SK-N-SH (cell line): ENCODE data around the gene GAB2.
"Not testable (repeated sequence)": the region's sequence is repeated elsewhere in the genome, so short reads cannot be mapped to it uniquely, and the experiment has no call there.

ENCODE experiments used
- ELF1 ChIP-seq: IDR thresholded peaks from 2 replicates; pipeline ENCODE4 v1.4.0; 2012
- EP300 ChIP-seq, 2 experiments: IDR thresholded peaks; 2 replicates each; pipeline versions ENCODE4 v1.4.0 to v1.6.1; 2012; ENCODE audit warnings: borderline replicate concordance in 1 of 2, low read depth in 1 of 2, low read length in 1 of 2
- EZH2phosphoT487 ChIP-seq: fragments of 200-600 bp; sonication (generic); IDR thresholded peaks from 2 replicates; pipeline ENCODE4 v1.6.1; 2017; ENCODE audit warnings: low read depth, mixed run types, mild to moderate bottlenecking, antibody characterized with exemption, moderate library complexity, borderline replicate concordance
- GABPA ChIP-seq: IDR thresholded peaks from 2 replicates; pipeline ENCODE4 v1.4.0; 2012; ENCODE audit warnings: low read depth, mild to moderate bottlenecking
- RAD21 ChIP-seq: IDR thresholded peaks from 2 replicates; pipeline ENCODE4 v1.6.1; 2012; ENCODE audit warnings: mild to moderate bottlenecking, low read length
- RCOR1 ChIP-seq: fragments of 150-350 bp; IDR thresholded peaks from 2 replicates; pipeline ENCODE4 v1.6.1; 2017; ENCODE audit warnings: antibody characterized with exemption, low read length
- TAF1 ChIP-seq: IDR thresholded peaks from 2 replicates; pipeline ENCODE4 v1.6.1; 2012; ENCODE audit warnings: low read depth, mild to moderate bottlenecking, low read length, moderate library complexity, borderline replicate concordance
- TEAD4 ChIP-seq: IDR thresholded peaks from 2 replicates; pipeline ENCODE4 v1.4.0; 2012; ENCODE audit warnings: mild to moderate bottlenecking, borderline replicate concordance; ENCODE audit not compliant: insufficient read depth
- YY1 ChIP-seq: IDR thresholded peaks from 2 replicates; pipeline ENCODE4 v1.4.0; 2012; ENCODE audit warnings: low read depth, mild to moderate bottlenecking
- TF ChIP-seq, protein P1 (sequence below): IDR thresholded peaks from 2 replicates; pipeline ENCODE4 v1.6.1; 2012; ENCODE audit warnings: mild to moderate bottlenecking, low read depth, low read length, moderate library complexity
- TF ChIP-seq, protein P2 (sequence below): fragments of 200-600 bp; sonication (generic); IDR thresholded peaks from 2 replicates; pipeline ENCODE4 v1.6.1; 2017; ENCODE audit warnings: antibody characterized with exemption, mild to moderate bottlenecking, moderate library complexity
- TF ChIP-seq, protein P3 (sequence below): IDR thresholded peaks from 2 replicates; pipeline ENCODE4 v1.4.0; 2012; ENCODE audit warnings: low read depth, borderline replicate concordance
- TF ChIP-seq, protein P4 (sequence below): IDR thresholded peaks from 2 replicates; pipeline ENCODE4 v1.4.0; 2012; ENCODE audit warnings: low read depth, borderline replicate concordance

- not testable (repeated sequence) for TF ChIP-seq EZH2phosphoT487; YY1; TAF1; ELF1; TEAD4; RCOR1; EP300 (IDR thresholded peaks at IDR 0.05; ENCODE audit: borderline replicate concordance in 1 of 2, low read depth in 1 of 2, low read length in 1 of 2); RAD21; GABPA
- TF ChIP-seq, protein P1, sequence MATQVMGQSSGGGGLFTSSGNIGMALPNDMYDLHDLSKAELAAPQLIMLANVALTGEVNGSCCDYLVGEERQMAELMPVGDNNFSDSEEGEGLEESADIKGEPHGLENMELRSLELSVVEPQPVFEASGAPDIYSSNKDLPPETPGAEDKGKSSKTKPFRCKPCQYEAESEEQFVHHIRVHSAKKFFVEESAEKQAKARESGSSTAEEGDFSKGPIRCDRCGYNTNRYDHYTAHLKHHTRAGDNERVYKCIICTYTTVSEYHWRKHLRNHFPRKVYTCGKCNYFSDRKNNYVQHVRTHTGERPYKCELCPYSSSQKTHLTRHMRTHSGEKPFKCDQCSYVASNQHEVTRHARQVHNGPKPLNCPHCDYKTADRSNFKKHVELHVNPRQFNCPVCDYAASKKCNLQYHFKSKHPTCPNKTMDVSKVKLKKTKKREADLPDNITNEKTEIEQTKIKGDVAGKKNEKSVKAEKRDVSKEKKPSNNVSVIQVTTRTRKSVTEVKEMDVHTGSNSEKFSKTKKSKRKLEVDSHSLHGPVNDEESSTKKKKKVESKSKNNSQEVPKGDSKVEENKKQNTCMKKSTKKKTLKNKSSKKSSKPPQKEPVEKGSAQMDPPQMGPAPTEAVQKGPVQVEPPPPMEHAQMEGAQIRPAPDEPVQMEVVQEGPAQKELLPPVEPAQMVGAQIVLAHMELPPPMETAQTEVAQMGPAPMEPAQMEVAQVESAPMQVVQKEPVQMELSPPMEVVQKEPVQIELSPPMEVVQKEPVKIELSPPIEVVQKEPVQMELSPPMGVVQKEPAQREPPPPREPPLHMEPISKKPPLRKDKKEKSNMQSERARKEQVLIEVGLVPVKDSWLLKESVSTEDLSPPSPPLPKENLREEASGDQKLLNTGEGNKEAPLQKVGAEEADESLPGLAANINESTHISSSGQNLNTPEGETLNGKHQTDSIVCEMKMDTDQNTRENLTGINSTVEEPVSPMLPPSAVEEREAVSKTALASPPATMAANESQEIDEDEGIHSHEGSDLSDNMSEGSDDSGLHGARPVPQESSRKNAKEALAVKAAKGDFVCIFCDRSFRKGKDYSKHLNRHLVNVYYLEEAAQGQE: not testable (repeated sequence)
- TF ChIP-seq, protein P2, sequence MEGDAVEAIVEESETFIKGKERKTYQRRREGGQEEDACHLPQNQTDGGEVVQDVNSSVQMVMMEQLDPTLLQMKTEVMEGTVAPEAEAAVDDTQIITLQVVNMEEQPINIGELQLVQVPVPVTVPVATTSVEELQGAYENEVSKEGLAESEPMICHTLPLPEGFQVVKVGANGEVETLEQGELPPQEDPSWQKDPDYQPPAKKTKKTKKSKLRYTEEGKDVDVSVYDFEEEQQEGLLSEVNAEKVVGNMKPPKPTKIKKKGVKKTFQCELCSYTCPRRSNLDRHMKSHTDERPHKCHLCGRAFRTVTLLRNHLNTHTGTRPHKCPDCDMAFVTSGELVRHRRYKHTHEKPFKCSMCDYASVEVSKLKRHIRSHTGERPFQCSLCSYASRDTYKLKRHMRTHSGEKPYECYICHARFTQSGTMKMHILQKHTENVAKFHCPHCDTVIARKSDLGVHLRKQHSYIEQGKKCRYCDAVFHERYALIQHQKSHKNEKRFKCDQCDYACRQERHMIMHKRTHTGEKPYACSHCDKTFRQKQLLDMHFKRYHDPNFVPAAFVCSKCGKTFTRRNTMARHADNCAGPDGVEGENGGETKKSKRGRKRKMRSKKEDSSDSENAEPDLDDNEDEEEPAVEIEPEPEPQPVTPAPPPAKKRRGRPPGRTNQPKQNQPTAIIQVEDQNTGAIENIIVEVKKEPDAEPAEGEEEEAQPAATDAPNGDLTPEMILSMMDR: not testable (repeated sequence)
- TF ChIP-seq, protein P3, sequence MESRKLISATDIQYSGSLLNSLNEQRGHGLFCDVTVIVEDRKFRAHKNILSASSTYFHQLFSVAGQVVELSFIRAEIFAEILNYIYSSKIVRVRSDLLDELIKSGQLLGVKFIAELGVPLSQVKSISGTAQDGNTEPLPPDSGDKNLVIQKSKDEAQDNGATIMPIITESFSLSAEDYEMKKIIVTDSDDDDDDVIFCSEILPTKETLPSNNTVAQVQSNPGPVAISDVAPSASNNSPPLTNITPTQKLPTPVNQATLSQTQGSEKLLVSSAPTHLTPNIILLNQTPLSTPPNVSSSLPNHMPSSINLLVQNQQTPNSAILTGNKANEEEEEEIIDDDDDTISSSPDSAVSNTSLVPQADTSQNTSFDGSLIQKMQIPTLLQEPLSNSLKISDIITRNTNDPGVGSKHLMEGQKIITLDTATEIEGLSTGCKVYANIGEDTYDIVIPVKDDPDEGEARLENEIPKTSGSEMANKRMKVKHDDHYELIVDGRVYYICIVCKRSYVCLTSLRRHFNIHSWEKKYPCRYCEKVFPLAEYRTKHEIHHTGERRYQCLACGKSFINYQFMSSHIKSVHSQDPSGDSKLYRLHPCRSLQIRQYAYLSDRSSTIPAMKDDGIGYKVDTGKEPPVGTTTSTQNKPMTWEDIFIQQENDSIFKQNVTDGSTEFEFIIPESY: not testable (repeated sequence)
- TF ChIP-seq, protein P4, sequence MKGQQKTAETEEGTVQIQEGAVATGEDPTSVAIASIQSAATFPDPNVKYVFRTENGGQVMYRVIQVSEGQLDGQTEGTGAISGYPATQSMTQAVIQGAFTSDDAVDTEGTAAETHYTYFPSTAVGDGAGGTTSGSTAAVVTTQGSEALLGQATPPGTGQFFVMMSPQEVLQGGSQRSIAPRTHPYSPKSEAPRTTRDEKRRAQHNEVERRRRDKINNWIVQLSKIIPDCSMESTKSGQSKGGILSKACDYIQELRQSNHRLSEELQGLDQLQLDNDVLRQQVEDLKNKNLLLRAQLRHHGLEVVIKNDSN: not testable (repeated sequence)
Measured at GRCh38 chr11:78233046-78233445, 184.6 kb downstream of the GAB2 start.
